Endothelial cell of umbilical vein (primary cell): Measurements from ENCODE around the gene KRTAP10-12.

ENCODE experiments used
- EZH2 ChIP-seq: IDR thresholded peaks from 2 replicates; pipeline ENCODE4 v1.6.1; 2012; ENCODE audit warnings: borderline replicate concordance, low read depth, mild to moderate bottlenecking, moderate library complexity, low read length, inconsistent platforms; ENCODE audit not compliant: severe bottlenecking
- FOS ChIP-seq: IDR thresholded peaks from 2 replicates; pipeline ENCODE4 v1.6.1; 2011; ENCODE audit warnings: mild to moderate bottlenecking, low read length, moderate library complexity, borderline replicate concordance; ENCODE audit not compliant: insufficient read depth
- GATA2 ChIP-seq: IDR thresholded peaks from 2 replicates; pipeline ENCODE4 v1.7.0; 2011; ENCODE audit warnings: low read depth, mild to moderate bottlenecking, moderate library complexity, mixed read lengths, low read length; ENCODE audit not compliant: insufficient read length, insufficient read depth
- POLR2A ChIP-seq: IDR thresholded peaks from 2 replicates; pipeline ENCODE4 v1.6.1; 2012; ENCODE audit warnings: low read depth, mild to moderate bottlenecking, control low read depth, low read length
- POLR2AphosphoS5 ChIP-seq: IDR thresholded peaks from 2 replicates; pipeline ENCODE4 v1.6.1; 2012; ENCODE audit warnings: low read depth, mild to moderate bottlenecking, control low read depth, low read length, moderate library complexity; ENCODE audit not compliant: insufficient read depth
- TF ChIP-seq, protein P1 (sequence below), 2 donors: IDR thresholded peaks; 1 replicate in 1 of 2; 2 replicates in 1 of 2; pipeline ENCODE4 v1.5.1; 2011; ENCODE audit warnings: low read length in 2 of 2, mild to moderate bottlenecking in 2 of 2, moderate library complexity in 2 of 2, control low read depth in 1 of 2, inconsistent platforms in 1 of 2, low read depth in 1 of 2; ENCODE audit not compliant: insufficient read depth in 1 of 2; ENCODE audit errors: extremely low read depth in 1 of 2
- TF ChIP-seq, protein P2 (sequence below): IDR thresholded peaks from 2 replicates; pipeline ENCODE4 v1.6.1; 2011; ENCODE audit not compliant: insufficient read depth, insufficient read length

DNA sequence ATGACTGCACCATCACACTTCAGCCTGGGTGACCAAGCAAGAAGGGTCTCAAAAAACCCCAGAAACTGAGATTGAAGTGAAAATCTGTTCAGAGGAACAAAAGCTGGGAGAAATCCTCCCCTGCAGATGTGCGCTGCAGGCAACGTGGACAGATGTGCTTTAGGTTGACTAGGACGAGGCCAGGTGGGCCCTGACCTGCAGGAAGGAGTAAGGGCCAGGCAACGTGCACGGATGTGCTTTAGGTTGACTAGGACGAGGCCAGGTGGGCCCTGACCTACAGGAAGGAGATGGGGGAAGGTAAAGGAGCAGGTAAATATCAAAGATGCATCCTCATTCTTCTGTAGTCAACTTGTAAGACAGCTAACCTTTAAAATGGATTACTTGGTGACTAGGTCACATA, 12.5 kb upstream of the KRTAP10-12 start:
- TF ChIP-seq, protein P1, sequence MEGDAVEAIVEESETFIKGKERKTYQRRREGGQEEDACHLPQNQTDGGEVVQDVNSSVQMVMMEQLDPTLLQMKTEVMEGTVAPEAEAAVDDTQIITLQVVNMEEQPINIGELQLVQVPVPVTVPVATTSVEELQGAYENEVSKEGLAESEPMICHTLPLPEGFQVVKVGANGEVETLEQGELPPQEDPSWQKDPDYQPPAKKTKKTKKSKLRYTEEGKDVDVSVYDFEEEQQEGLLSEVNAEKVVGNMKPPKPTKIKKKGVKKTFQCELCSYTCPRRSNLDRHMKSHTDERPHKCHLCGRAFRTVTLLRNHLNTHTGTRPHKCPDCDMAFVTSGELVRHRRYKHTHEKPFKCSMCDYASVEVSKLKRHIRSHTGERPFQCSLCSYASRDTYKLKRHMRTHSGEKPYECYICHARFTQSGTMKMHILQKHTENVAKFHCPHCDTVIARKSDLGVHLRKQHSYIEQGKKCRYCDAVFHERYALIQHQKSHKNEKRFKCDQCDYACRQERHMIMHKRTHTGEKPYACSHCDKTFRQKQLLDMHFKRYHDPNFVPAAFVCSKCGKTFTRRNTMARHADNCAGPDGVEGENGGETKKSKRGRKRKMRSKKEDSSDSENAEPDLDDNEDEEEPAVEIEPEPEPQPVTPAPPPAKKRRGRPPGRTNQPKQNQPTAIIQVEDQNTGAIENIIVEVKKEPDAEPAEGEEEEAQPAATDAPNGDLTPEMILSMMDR (IDR thresholded peaks at IDR 0.05; ENCODE audit: extremely low read depth in 1 of 2, insufficient read depth in 1 of 2, low read depth in 1 of 2, low read length in 2 of 2), result no peak
- TF ChIP-seq EZH2 (no peak), POLR2A (no peak), POLR2AphosphoS5 (no peak), FOS (no peak), GATA2 (no peak)
- TF ChIP-seq, protein P2, sequence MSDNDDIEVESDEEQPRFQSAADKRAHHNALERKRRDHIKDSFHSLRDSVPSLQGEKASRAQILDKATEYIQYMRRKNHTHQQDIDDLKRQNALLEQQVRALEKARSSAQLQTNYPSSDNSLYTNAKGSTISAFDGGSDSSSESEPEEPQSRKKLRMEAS, result no peak
